ENCODE measurements around the gene NCOA5.

DNA sequence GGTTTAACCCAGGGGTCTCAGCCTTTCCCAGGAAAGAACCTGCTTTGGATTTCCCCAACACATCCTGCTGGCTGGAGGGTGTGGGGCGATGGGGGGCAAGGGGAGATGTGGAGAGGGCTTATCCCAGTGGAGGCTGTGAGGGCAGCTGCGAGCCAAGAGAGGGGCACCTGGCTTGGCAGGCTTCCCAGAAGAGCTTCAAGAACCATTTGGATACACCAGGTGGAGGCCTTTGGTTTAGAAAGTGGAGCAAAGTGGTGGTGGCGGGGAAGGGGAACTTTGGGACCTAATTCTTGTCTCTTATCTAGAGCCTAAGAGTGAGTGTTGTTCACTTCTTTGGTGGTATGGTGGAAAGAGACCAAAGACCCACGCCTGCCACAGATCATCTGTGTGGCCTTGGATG, 40.8 kb upstream of the NCOA5 start:
- TF ChIP-seq, protein P1, sequence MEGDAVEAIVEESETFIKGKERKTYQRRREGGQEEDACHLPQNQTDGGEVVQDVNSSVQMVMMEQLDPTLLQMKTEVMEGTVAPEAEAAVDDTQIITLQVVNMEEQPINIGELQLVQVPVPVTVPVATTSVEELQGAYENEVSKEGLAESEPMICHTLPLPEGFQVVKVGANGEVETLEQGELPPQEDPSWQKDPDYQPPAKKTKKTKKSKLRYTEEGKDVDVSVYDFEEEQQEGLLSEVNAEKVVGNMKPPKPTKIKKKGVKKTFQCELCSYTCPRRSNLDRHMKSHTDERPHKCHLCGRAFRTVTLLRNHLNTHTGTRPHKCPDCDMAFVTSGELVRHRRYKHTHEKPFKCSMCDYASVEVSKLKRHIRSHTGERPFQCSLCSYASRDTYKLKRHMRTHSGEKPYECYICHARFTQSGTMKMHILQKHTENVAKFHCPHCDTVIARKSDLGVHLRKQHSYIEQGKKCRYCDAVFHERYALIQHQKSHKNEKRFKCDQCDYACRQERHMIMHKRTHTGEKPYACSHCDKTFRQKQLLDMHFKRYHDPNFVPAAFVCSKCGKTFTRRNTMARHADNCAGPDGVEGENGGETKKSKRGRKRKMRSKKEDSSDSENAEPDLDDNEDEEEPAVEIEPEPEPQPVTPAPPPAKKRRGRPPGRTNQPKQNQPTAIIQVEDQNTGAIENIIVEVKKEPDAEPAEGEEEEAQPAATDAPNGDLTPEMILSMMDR (IDR thresholded peaks at IDR 0.05 in 8 of 11, conservative IDR thresholded peaks at IDR 0.05 in 3 of 11): no peak
- no peak for TF ChIP-seq POLR2A (IDR thresholded peaks at IDR 0.05)
